A673 (cell line): ENCODE results near the gene ST6GALNAC2. TPM values are rescaled to one million over a fixed set of nuclear protein-coding genes. Genes with fewer than 3 reads are reported as not detected.

Source experiments
- BruUV-seq: library from RNA; stranded (reverse); fragments of 400-500 nt; replicated peaks from 2 replicates; lab custom pipeline; 2021; lab: Mats Ljungman, UMichigan
- CTCF ChIA-PET: fragments of 300-600 bp; sonication (Branson Sonifier 250); formaldehyde crosslinking; loops from one replicate; lab custom pipeline; 2022; ENCODE audit warnings: antibody characterized with exemption; lab: Charles Lee
- POLR2A ChIA-PET: fragments of 300-600 bp; sonication (Branson Sonifier 250); formaldehyde crosslinking; loops from one replicate; lab custom pipeline; 2022; ENCODE audit warnings: antibody characterized with exemption; ENCODE audit not compliant: low non-redundant PET; lab: Charles Lee
- DNase-seq: peaks from one replicate; pipeline ENCODE4 v3.0.0-alpha.2; 2015; ENCODE audit warnings: low spot score
- H3K27ac ChIP-seq: fragments of 200-600 bp; sonication (generic); 2 replicates; pipeline ENCODE4 v1.5.1; 2016; ENCODE audit warnings: mixed run types, low read depth, mild to moderate bottlenecking, mixed read lengths, antibody characterized with exemption, low read length; ENCODE audit not compliant: poor library complexity, severe bottlenecking
- H3K27me3 ChIP-seq: fragments of 200-600 bp; sonication (generic); replicated peaks from 2 replicates; pipeline ENCODE4 v1.6.1; 2017; ENCODE audit warnings: mixed run types, low read depth, mild to moderate bottlenecking, mixed read lengths, antibody characterized with exemption, low read length; ENCODE audit not compliant: insufficient read depth, poor library complexity
- H3K36me3 ChIP-seq: fragments of 200-600 bp; sonication (generic); 2 replicates; pipeline ENCODE4 v1.6.1; 2016; ENCODE audit warnings: mixed run types, mild to moderate bottlenecking, mixed read lengths, antibody characterized with exemption, low read length; ENCODE audit not compliant: insufficient read depth, poor library complexity, severe bottlenecking
- H3K4me1 ChIP-seq: fragments of 200-600 bp; sonication (generic); 2 replicates; pipeline ENCODE4 v1.6.1; 2017; ENCODE audit warnings: mixed run types, mild to moderate bottlenecking, mixed read lengths, antibody characterized with exemption, low read length; ENCODE audit not compliant: insufficient read depth, poor library complexity, severe bottlenecking
- H3K4me3 ChIP-seq: fragments of 200-600 bp; sonication (generic); 2 replicates; pipeline ENCODE4 v1.5.1; 2016; ENCODE audit warnings: low read depth, mixed run types, mild to moderate bottlenecking, mixed read lengths, low read length; ENCODE audit not compliant: poor library complexity, severe bottlenecking
- H3K9me3 ChIP-seq: fragments of 200-600 bp; sonication (generic); 2 replicates; pipeline ENCODE4 v1.6.1; 2016; ENCODE audit warnings: mixed run types, low read depth, mild to moderate bottlenecking, mixed read lengths, antibody characterized with exemption, low read length; ENCODE audit not compliant: poor library complexity, severe bottlenecking
- CTCF ChIP-seq: fragments of 300-800, 200-600 bp; sonication (generic); conservative IDR thresholded peaks from 2 replicates; pipeline ENCODE4 v1.5.1; 2017; ENCODE audit warnings: low read depth, mild to moderate bottlenecking, antibody characterized with exemption, low read length, moderate library complexity, mixed read lengths
- EZH2 ChIP-seq: fragments of 200-600 bp; sonication (generic); IDR thresholded peaks from 2 replicates; pipeline ENCODE4 v1.6.1; 2017; ENCODE audit warnings: borderline replicate concordance, low read depth, mild to moderate bottlenecking, mixed read lengths, antibody characterized with exemption, low read length; ENCODE audit not compliant: poor library complexity, severe bottlenecking
- intact Hi-C: fragments of 100-400 bp; cut with micrococcal nuclease; formaldehyde crosslinking; loops from one replicate; pipeline ENCODE4 v1.10.0; 2022; ENCODE audit not compliant: unreplicated experiment
- total RNA-seq: library from RNA; stranded (reverse); gene quantifications from 2 replicates; pipeline ENCODE4 v1.2.3, GENCODE V29; 2021

ST6GALNAC2 gene
- total RNA-seq, 1 experiment from 2014 or later, result not detected

GRCh38 chr17:76548378-76549214 is 37.1 kb downstream of the ST6GALNAC2 start:
- Histone ChIP-seq H3K4me1 (peaks cover 30% of the 10 kb centered on the region), H3K27ac (no peak overlapping the region), H3K27me3 (no peaks in the 10 kb centered on the region), H3K9me3 (no peaks in the 10 kb centered on the region), H3K36me3 (no peaks in the 10 kb centered on the region), H3K4me3 (no peak overlapping the region)
- no peak for TF ChIP-seq CTCF
- TF ChIP-seq EZH2, result no peak
- no TSS peak for BruUV-seq
- intact Hi-C loops, result no loop called here
- DNase-seq, result no peak
- CTCF ChIA-PET, result no interaction called here
- POLR2A ChIA-PET, result interaction anchor here (0.7 kb wide), 1 partner anchor 165 kb away, joined by 3 read pairs; no protein-coding TSS in a partner anchor

- Histone ChIP-seq H3K4me3 (no peak overlapping the region), H3K27me3 (no peaks in the 10 kb centered on the region), H3K27ac (no peak overlapping the region), H3K9me3 (no peaks in the 10 kb centered on the region), H3K4me1 (peaks cover 34% of the 10 kb centered on the region), H3K36me3 (no peaks in the 10 kb centered on the region)
- TF ChIP-seq CTCF, result no peak; the same call in 1 of the 2 replicates
- TF ChIP-seq EZH2, result no peak
- intact Hi-C loops, result loop anchor here (1.0 to 2.0 kb wide), 2 partner anchors 25 to 81 kb away; no protein-coding TSS in a partner anchor
- CTCF ChIA-PET, result no interaction called here
- BruUV-seq, result no TSS peak
- POLR2A ChIA-PET, result no interaction called here
- no peak for DNase-seq
Observed at GRCh38 chr17:76547642-76548202, 37.9 kb downstream of the ST6GALNAC2 start.

- CTCF ChIA-PET, result interaction anchor here (0.6 to 2.3 kb wide), 4 partner anchors 23 to 80 kb away, joined by 4 to 12 read pairs (median 4); partner anchors contain the start of gene AANAT
- intact Hi-C loops, result loop anchor here (1.0 to 2.0 kb wide), 2 partner anchors 24 to 81 kb away; no protein-coding TSS in a partner anchor
- H3K36me3 ChIP-seq, result no peaks in the 10 kb centered on the region
- no peak overlapping the region for H3K4me3 ChIP-seq
- H3K27me3 ChIP-seq, result no peaks in the 10 kb centered on the region
- TF ChIP-seq EZH2 (no peak), CTCF (peak; percentile 84)
- H3K9me3 ChIP-seq, result no peaks in the 10 kb centered on the region
- POLR2A ChIA-PET, result interaction anchor here (0.6 kb wide), 1 partner anchor 368 kb away, joined by 6 read pairs; no protein-coding TSS in a partner anchor
- DNase-seq, result peak; percentile 91
- peak overlapping the region; percentile 54 for H3K27ac ChIP-seq
- no TSS peak for BruUV-seq
- H3K4me1 ChIP-seq, result peaks cover 34% of the 10 kb centered on the region
Observed at GRCh38 chr17:76547183-76547641, 38.4 kb downstream of the ST6GALNAC2 start.
